ENCODE results near the gene RASGRP2.
A peak's percentile ranks its signal among the peaks of the same experiment; 100 is the strongest.

RASGRP2 gene

GRCh38 chr11:64747961-64748665 lies 4.2 kb upstream of the RASGRP2 start:
- TF ChIP-seq CTCF (IDR thresholded peaks at IDR 0.05; ENCODE audit: low read depth, low read length, missing control alignments), result no peak
- in situ Hi-C loops (cut with HindIII; ENCODE audit: low sequenced_read_pairs), result no loop called here
- DNase-seq (ENCODE audit: low read depth), result no peak
- H3K4me3 ChIP-seq (ENCODE audit: low read depth, low read length), result no peak overlapping the region

DNA sequence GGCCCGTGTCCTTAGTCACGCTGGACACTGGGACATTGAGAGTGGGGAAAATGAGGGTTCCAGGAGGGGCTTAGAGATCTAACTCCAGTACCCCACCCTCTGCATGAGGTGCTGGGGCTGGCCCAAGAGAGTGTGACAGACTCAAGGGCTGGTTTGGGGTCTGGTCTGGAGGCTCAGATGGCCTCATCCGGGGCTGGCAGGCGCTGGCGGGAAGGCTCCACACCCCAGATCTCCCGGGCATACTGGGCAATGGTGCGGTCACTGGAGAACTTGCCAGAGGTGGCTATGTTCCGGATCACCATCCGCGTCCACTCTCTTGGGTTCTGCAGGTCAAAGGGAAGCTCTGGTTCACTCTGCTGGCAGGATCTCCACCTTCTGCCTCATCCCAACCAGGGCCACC lies 2.5 kb upstream of the RASGRP2 start:
- no peak overlapping the region for H3K4me3 ChIP-seq (ENCODE audit: low read depth, low read length)
- TF ChIP-seq CTCF (IDR thresholded peaks at IDR 0.05; ENCODE audit: low read depth, low read length, missing control alignments), result no peak
- in situ Hi-C loops (cut with HindIII; ENCODE audit: low sequenced_read_pairs), result no loop called here
- DNase-seq (ENCODE audit: low read depth), result no peak

GRCh38 chr11:64745521-64746328 lies 1.8 kb upstream of the RASGRP2 start:
- DNase-seq (ENCODE audit: low read depth), result no peak
- in situ Hi-C loops (cut with HindIII; ENCODE audit: low sequenced_read_pairs), result no loop called here
- TF ChIP-seq CTCF (IDR thresholded peaks at IDR 0.05; ENCODE audit: low read depth, low read length, missing control alignments), result no peak
- peak overlapping the region; percentile 32 for H3K4me3 ChIP-seq (ENCODE audit: low read depth, low read length)

DNA sequence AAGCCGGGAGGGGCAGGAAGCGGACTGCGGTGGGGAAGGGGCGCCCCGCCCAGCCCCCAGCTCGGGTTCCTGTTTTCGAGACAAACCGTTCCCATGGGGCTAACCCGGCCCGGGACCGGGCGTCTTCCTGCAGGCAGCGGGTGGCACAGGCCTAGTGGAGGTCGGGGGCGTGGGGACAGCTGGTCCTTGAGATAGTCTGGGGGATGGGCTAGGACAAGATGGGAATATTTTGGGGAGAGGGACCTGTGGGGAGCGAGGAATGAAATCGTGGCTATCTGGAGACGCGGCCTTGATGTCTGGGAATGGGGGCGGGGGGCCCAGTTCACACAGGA lies 1.2 kb upstream of the RASGRP2 start:
- in situ Hi-C loops (cut with HindIII; ENCODE audit: low sequenced_read_pairs), result no loop called here
- H3K4me3 ChIP-seq (ENCODE audit: low read depth, low read length), result peak overlapping the region; percentile 32
- no peak for DNase-seq (ENCODE audit: low read depth)
- no peak for TF ChIP-seq CTCF (IDR thresholded peaks at IDR 0.05; ENCODE audit: low read depth, low read length, missing control alignments)

GRCh38 chr11:64744544-64745188 lies 724 bp upstream of the RASGRP2 start:
- no peak for TF ChIP-seq CTCF (IDR thresholded peaks at IDR 0.05; ENCODE audit: low read depth, low read length, missing control alignments)
- DNase-seq (ENCODE audit: low read depth), result no peak
- in situ Hi-C loops (cut with HindIII; ENCODE audit: low sequenced_read_pairs), result no loop called here
- peak overlapping the region; percentile 32 for H3K4me3 ChIP-seq (ENCODE audit: low read depth, low read length)

GRCh38 chr11:64742889-64743590 lies 902 bp downstream of the RASGRP2 start:
- no peak for DNase-seq (ENCODE audit: low read depth)
- TF ChIP-seq CTCF (IDR thresholded peaks at IDR 0.05; ENCODE audit: low read depth, low read length, missing control alignments), result peak; percentile 73
- in situ Hi-C loops (cut with HindIII; ENCODE audit: low sequenced_read_pairs), result no loop called here
- H3K4me3 ChIP-seq (ENCODE audit: low read depth, low read length), result peak overlapping the region; percentile 22

All from astrocyte of the cerebellum (primary cell).